RKO (cell line): ENCODE data around the gene G6PC1.
A peak's percentile ranks its signal among the peaks of the same experiment; 100 is the strongest.
"Not testable (repeated sequence)": the region's sequence is repeated elsewhere in the genome, so short reads cannot be mapped to it uniquely, and the experiment has no call there.

Source experiments
- DNase-seq: peaks from one replicate; pipeline ENCODE4 v3.0.0-alpha.2; 2016; ENCODE audit warnings: low spot score

The G6PC1 gene

DNA sequence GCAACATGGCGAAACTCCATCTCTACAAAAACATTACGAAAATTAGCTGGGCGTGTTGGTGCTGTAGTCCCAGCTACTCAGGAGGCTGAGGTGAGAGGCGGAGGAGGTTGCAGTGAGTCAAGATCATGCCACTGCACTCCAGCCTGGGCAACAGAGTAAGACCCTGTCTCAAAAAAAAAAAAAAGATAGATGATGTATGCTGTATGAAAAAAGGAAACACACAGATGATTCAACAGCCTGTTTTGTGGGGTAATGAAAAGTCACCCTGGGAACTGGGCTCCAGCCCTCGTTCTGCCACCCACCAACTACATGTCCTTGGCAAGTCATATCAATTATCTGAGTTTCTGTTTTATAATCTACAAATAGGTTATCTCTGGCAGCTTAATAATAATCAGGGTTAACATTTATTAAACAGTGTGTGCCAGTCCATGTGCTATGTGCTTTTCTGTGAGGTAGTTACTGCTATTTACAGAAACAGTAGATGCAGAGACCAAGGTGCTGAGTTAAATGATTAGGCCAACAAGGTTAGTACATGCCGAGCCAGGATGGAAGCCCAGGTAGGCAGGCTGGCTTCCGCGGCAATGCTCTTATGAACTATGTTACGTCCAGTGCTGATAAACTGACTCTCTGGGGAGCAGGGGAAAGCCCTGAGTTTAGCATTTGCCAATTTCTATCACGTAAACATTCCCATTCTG is 1.1 kb downstream of the G6PC1 start:
- DNase-seq = no peak

DNA sequence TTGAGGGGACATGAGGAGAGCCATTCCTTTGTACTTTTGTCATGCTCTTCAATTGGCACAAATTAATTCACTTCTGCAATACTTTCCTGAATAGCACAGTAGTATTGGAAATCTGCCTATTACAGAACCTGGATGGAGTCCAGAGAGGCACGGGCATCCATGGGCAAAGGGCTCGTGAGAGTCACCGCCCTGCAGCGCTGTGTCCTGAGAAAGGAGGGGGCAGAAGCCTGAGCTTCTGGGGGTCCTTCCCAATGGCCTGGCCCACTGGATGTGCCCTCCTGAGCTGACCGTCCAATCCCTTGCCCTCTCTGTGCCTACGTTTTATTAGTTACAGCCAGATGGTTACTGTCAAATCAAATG is 3.5 kb downstream of the G6PC1 start:
- DNase-seq = no peak

- no peak for DNase-seq
Observed at GRCh38 chr17:42906772-42907446, 6.3 kb downstream of the G6PC1 start.

DNA sequence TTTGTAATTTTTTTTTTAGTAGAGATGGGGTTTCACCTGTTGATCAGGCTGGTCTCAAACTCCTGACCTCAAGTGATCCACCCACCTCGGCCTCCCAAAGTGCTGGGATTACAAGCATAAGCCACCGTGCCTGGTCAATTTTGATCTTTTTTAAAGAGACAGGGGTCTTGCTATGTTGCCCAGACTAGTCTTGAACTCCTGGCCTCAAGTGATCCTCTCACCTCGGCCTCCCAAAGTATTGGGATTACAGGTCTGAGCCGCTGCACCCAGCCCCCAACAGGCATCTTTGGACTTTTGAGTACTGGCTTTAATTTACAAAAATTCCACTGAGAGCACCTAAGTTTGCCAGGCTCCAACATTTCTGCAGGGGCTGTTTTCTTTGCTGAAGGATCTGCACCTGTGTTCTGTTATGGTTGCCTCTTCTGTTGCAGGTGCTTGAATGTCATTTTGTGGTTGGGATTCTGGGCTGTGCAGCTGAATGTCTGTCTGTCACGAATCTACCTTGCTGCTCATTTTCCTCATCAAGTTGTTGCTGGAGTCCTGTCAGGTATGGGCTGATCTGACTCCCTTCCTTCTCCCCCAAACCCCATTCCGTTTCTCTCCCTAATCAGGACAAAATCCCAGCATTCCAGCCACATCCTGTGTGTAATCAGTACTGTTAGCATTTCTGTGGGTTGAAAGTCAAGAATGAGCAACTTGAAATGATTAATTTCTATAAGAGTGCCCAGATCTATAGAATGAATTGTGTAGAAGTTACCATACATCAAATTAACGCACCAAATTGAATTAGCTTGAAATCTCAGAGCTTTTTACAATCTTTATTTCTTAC is 8.5 kb downstream of the G6PC1 start:
- no peak for DNase-seq

GRCh38 chr17:42913522-42913921 is 12.9 kb downstream of the G6PC1 start:
- DNase-seq = no peak

DNA sequence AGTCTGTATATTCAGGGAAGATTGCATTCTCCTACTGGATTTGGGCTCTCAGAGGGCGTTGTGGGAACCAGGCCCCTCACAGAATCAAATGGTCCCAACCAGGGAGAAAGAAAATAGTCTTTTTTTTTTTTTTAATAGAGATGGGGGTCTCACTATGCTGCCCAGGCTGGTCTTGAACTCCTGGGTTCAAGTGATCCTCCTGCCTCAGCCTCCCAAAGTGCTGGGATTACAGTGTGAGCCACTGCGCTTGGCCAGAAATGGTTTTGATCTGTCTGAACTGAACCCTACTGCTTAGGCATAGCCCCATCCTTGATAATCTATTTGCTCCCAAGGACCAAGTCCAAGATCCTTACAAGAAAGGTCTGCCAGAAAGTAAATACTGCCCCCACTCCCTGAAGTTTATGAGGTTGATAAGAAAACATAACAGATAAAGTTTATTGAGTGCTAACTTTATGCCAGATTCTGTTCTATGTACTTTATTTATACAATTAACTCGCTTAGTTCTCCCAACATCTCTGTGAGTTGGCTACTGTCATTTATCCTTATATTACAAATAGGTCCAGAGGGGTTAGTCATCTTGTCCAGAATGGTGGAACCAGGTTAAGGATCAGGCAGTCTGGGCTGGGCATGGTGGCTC is 13.5 kb downstream of the G6PC1 start:
- DNase-seq = no peak

GRCh38 chr17:42915288-42915687 is 14.7 kb downstream of the G6PC1 start:
- not testable (repeated sequence) for DNase-seq

- not testable (repeated sequence) for DNase-seq
Observed at GRCh38 chr17:42916388-42917235, 16.0 kb downstream of the G6PC1 start.

- DNase-seq = no peak
Observed at GRCh38 chr17:42917236-42917603, 16.6 kb downstream of the G6PC1 start.

GRCh38 chr17:42918902-42919521 is 18.4 kb downstream of the G6PC1 start:
- DNase-seq = no peak

GRCh38 chr17:42919522-42920077 is 19.0 kb downstream of the G6PC1 start:
- DNase-seq = not testable (repeated sequence)

DNA sequence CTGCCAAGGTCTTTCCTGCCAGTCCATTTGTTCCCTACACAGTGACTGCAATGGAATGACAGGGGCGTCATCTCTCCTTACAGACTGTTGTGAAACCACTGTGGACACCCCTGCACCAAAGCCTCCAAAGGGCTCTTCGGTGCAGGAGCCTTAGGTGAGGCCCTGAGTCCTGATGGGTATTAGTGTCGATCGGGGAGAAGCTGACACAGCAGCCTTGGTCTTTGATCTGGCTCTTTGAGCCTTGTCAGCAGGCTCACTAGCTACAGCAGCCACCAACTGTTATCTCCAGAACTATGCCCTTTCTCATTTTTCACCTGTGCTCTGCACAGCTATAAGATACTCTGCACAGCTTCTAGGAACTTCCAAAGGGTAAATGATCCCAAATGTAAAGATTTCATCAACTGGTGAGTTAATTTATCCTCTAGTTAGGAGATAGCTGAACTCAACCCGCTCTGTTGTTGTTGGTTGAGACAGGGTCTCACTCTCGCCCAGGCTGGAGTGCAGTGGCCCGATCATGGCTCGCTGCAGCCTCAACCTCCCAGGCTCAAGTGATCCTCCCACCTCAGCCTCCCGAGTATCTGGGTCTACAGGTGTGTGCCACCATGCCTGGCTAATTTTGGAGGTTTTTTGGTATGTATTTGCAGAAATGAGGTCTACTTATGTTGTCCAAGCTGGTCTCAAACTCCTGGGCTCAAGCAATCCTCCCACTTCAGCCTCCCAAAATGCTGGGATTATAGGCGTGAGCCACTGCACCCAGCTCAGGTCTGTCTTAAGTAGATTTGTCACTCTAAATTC is 19.7 kb downstream of the G6PC1 start:
- DNase-seq = no peak

DNA sequence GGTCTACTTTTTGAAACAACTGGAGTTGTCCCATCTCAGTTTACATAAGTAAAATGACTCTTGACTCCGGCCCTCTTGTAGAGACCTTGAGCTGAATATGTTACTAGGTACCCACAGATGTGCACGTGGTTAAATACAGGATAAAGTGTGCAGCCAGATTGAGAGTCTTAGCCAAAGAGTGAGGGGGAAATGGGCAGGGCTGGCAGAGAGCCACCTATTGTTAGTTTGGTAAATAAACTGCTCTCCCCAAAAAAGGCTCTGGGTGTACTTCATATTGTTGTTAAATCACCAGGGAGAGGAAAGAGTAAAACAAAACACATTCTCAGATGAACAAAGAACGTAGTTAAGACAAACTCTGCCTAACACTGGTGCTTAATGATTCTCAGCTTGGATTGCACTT is 20.3 kb downstream of the G6PC1 start:
- no peak for DNase-seq

GRCh38 chr17:42922294-42922693 is 21.7 kb downstream of the G6PC1 start:
- DNase-seq = no peak

DNA sequence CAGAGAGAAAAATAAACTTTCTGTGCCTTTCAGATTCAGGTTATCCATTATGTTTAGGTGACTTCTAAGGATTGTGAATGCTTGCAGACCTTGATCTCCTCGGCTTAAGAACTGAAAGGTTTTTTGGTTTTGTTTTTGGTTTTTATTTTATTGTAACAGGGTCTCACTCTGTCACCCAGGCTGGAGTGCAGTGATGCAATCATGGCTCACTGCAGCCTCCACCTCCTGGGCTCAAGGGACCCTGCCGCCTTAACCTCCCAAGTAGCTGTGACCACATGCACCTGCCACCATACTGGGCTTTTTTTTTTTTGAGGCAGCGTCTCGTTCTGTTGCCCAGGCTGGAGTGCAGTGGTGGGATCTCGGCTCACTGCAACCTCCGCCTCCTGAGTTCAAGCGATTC is 22.9 kb downstream of the G6PC1 start:
- not testable (repeated sequence) for DNase-seq

DNA sequence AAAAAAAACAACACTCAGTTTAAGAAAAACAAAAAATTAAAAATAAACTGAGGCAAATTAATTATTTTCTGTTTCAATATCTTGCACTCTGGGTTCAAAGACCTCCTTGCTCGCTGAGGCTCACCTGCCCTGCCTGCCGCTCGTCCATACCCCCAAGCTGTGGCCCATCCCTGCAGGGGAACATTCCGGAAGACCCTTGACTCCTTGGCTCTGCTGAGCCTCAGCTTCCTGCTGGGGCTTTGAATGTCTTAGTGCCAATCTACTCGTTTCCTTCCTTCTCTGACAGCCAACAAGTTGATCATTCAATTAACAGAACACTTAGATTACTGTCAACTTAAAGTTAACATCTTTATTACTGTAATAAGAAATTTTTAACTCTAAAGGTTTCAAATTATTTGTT is 24.3 kb downstream of the G6PC1 start:
- DNase-seq = no peak

- peak; percentile 64 for DNase-seq
Observed at GRCh38 chr17:42928714-42929496, 28.3 kb downstream of the G6PC1 start.

DNA sequence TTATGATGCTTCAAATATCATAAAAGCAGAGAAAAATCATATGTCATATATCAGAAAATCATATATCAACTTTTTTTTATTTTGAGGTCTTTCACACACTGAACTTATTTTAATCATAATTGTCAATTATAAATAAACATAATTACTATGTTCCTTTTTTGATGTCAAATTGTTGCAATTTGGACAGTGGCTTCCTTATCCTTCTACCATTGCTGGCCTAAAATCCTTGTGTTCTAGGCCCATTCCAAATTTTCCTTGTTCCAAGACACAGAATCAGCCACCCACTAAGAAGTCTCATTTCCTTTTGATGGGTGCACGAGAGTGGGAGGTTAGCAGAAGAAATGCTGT is 28.9 kb downstream of the G6PC1 start:
- no peak for DNase-seq
